Prostate gland (tissue), 2 donors: ENCODE results near the gene CROCC2. TPM values are rescaled to one million over a fixed set of nuclear protein-coding genes. Genes with fewer than 3 reads are reported as not detected.

Experiments
- DNase-seq: peaks from one replicate; pipeline ENCODE4 v3.0.0-alpha.2; 2019; ENCODE audit warnings: low spot score
- H3K27ac ChIP-seq, 2 donors: fragments of 200-600 bp; sonication (generic); 2 replicates each; pipeline ENCODE4 v1.5.1; 2017 to 2019
- H3K27me3 ChIP-seq: fragments of 200-600 bp; sonication (generic); replicated peaks from 2 replicates; pipeline ENCODE4 v1.5.1; 2019; ENCODE audit not compliant: insufficient read depth
- H3K36me3 ChIP-seq, 2 donors: fragments of 200-600 bp; sonication (generic); 1 replicate in 1 of 2; 2 replicates in 1 of 2; pipeline versions ENCODE4 v1.5.1 to v1.8.1; 2017 to 2019
- H3K4me1 ChIP-seq: fragments of 200-600 bp; sonication (generic); replicated peaks from 2 replicates; pipeline ENCODE4 v1.5.1; 2019
- H3K4me3 ChIP-seq, 2 donors: fragments of 200-600 bp; sonication (generic); 2 replicates each; pipeline ENCODE4 v1.5.1; 2017 to 2019
- H3K9me3 ChIP-seq: fragments of 200-600 bp; sonication (generic); 2 replicates; pipeline ENCODE4 v1.5.1; 2017
- POLR2A ChIP-seq: fragments of 450-650 bp; IDR thresholded peaks from one replicate; pipeline ENCODE4 v1.6.1; 2016; ENCODE audit warnings: antibody characterized with exemption, mild to moderate bottlenecking
- POLR2AphosphoS5 ChIP-seq: sonication (generic); formaldehyde crosslinking; IDR thresholded peaks from one replicate; pipeline ENCODE4 v1.6.1; 2017; ENCODE audit warnings: antibody characterized with exemption
- WGBS: methylation state at CpG from one replicate; pipeline ENCODE4 v1.1.5; 2018; 5-methylcytosine and 5-hydroxymethylcytosine counted together
- intact Hi-C: fragments of 100-400 bp; cut with DNase I; formaldehyde crosslinking; loops from one replicate; pipeline ENCODE4 v1.14.2; 2022
- total RNA-seq, 2 donors: library from RNA; depleted of rRNA; stranded (reverse); fragments of >200 nt; gene quantifications; one replicate each; pipeline ENCODE4 v1.1.0, GENCODE V29; 2016
- TF ChIP-seq, protein P1 (sequence below), 4 experiments: fragments of 200-600 bp in 2 of 4; fragments of 450-650 bp in 2 of 4; sonication (generic) in 2 of 4; IDR thresholded peaks; 1 replicate in 3 of 4; 2 replicates in 1 of 4; pipeline ENCODE4 v1.5.1; 2016 to 2019; ENCODE audit warnings: antibody characterized with exemption in 4 of 4, mild to moderate bottlenecking in 2 of 4, moderate library complexity in 2 of 4

CROCC2 gene
- total RNA-seq, 2 donors from 2014 or later: 0.23 TPM; not detected in 1

DNA sequence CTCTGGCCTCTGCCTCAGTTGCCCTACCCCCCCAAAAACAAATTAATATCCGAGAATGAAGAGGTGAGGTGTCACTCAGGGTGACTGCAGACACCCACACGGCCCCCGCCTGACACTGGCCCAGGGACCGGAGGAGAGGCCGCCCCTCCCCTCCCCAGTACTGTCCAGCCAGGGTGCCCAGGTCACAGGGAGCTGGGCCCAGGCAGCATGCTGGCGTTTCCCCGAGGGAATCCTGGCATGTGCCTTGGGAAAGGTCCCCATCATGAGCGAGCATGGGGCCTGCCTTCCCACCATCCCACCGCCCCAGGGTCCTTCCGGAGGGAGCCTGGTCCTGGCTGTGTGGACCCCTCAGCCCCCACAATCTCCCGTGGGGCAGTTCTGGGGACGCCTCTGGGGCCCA, 13.2 kb upstream of the CROCC2 start:
- Histone ChIP-seq H3K27me3 (no peaks in the 10 kb centered on the region), H3K4me1 (peaks cover 12% of the 10 kb centered on the region), H3K9me3 (no peaks in the 10 kb centered on the region), H3K36me3 (no peaks in the 10 kb centered on the region), H3K4me3 (no peak overlapping the region), H3K27ac (no peak overlapping the region)
- no peak for TF ChIP-seq POLR2A
- no peak for TF ChIP-seq POLR2AphosphoS5
- TF ChIP-seq, protein P1, sequence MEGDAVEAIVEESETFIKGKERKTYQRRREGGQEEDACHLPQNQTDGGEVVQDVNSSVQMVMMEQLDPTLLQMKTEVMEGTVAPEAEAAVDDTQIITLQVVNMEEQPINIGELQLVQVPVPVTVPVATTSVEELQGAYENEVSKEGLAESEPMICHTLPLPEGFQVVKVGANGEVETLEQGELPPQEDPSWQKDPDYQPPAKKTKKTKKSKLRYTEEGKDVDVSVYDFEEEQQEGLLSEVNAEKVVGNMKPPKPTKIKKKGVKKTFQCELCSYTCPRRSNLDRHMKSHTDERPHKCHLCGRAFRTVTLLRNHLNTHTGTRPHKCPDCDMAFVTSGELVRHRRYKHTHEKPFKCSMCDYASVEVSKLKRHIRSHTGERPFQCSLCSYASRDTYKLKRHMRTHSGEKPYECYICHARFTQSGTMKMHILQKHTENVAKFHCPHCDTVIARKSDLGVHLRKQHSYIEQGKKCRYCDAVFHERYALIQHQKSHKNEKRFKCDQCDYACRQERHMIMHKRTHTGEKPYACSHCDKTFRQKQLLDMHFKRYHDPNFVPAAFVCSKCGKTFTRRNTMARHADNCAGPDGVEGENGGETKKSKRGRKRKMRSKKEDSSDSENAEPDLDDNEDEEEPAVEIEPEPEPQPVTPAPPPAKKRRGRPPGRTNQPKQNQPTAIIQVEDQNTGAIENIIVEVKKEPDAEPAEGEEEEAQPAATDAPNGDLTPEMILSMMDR (IDR thresholded peaks at IDR 0.05): no peak
- no peak for DNase-seq
- intact Hi-C loops: no loop called here
- WGBS: 91% methylated on average over 7 of the region's 12 CpGs

DNA sequence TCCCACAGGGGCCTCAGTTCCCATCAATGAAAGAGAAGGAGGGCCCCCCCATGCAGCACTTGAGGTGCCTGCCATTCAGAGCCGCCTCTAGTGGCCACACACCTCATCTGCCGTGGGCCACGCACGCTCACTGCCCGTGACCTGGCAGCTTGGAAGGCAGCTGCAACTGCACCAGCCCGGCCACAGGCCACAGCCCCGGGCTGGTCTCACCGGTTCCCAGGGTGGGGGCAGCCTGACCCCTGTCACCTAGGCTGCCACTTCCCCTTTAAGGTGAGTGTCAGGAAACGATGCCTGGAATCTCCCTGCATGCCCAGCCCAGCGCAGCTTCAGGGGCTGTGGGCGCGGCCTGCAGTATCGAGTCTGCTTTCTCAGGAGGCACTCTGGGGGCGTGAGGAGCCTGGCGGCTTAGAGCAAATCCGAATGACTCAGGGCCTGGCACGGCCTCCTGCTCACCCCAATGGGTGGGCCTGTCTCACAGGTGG, 12.7 kb upstream of the CROCC2 start:
- Histone ChIP-seq H3K27ac (no peak overlapping the region), H3K4me1 (peaks cover 16% of the 10 kb centered on the region), H3K27me3 (no peaks in the 10 kb centered on the region), H3K4me3 (no peak overlapping the region), H3K9me3 (no peaks in the 10 kb centered on the region), H3K36me3 (no peaks in the 10 kb centered on the region)
- DNase-seq: no peak
- TF ChIP-seq POLR2AphosphoS5 (no peak), POLR2A (no peak)
- TF ChIP-seq, protein P1 (IDR thresholded peaks at IDR 0.05): no peak
- 36% methylated on average over 14 of the region's 17 CpGs for WGBS
- intact Hi-C loops: no loop called here

GRCh38 chr2:240894006-240894405, 12.1 kb upstream of the CROCC2 start:
- intact Hi-C loops: no loop called here
- 90% methylated on average over 9 of the region's 9 CpGs for WGBS
- no peak overlapping the region for H3K27ac ChIP-seq

DNA sequence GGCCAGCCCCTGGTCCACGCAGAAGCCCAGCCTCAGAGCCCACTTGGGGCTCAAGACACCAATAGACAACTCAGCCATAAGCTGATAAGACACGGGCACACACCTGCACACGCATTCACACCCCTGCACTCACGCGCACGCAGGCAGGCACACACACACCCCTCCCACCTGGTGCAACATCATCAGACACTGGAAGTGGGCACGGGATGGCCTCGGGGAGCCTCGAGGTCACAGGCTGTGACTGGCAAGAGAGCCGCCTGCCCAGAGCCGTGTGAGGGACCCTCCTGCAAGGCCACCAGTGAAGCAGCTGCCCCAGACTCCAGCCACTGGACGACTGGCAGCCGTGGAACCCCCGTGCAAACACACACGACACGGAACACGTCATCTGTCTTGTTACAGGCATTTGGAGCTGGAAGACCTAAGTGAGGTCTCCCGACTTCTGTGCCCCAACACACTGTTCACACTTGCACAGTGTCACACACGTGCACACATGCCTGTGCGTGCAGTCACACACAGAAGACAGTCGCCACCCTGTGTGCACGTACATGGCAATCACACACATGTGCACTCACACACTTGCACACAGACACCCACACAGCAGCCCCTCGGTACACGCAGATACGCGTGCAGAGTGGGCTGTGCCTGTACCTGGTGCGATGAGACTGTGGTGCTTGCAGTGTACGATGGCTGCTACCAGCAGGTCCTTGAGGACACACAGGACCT, 11.1 kb upstream of the CROCC2 start:
- H3K27ac ChIP-seq: no peak overlapping the region
- H3K4me3 ChIP-seq: no peak overlapping the region
- H3K27me3 ChIP-seq: no peaks in the 10 kb centered on the region
- intact Hi-C loops: no loop called here
- H3K4me1 ChIP-seq: peaks cover 19% of the 10 kb centered on the region
- 85% methylated on average over 28 of the region's 28 CpGs for WGBS
- no peaks in the 10 kb centered on the region for H3K9me3 ChIP-seq
- H3K36me3 ChIP-seq: no peaks in the 10 kb centered on the region
- DNase-seq: no peak
- TF ChIP-seq POLR2A (no peak), POLR2AphosphoS5 (no peak)
- TF ChIP-seq, protein P1 (IDR thresholded peaks at IDR 0.05): no peak

More at GRCh38 chr2:240894006-240894405, 12.1 kb upstream of the CROCC2 start:
- H3K4me1 ChIP-seq: peaks cover 19% of the 10 kb centered on the region
- no peaks in the 10 kb centered on the region for H3K27me3 ChIP-seq
- no peak overlapping the region for H3K4me3 ChIP-seq
- no peaks in the 10 kb centered on the region for H3K9me3 ChIP-seq
- TF ChIP-seq, protein P1 (IDR thresholded peaks at IDR 0.05): no peak
- TF ChIP-seq POLR2A (no peak), POLR2AphosphoS5 (no peak)
- DNase-seq: no peak
- H3K36me3 ChIP-seq: no peaks in the 10 kb centered on the region
